ENCODE data around the gene ABL2. TPM values are rescaled to one million over a fixed set of nuclear protein-coding genes. Genes with fewer than 3 reads are reported as not detected.

ABL2 gene
- total and polyA plus RNA-seq, 9 of the 15 experiments (the other 6 are each of a cell fraction or from before 2014, with no cell fraction given) = 1.4 to 15.0 (median 8.6) TPM

DNA sequence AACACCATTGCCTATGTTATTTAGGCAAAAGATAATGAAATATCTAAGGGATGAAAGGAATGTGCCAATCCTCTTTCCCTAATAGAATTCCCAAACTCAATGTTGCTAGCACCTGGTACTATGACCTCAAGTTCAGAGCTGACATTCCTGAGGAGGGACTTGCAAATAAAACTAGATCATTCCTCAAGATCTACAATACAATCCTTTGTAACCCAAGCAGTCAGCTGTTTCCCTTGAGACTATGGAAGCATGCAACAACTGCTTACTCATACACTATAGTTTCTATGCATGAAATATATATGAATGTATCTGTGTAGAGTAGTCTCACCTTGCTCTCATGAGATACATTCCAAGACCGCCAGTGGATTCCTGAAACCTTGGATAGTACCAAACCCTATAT is 65.0 kb downstream of the ABL2 start:
- POLR2A ChIA-PET = interaction anchor here (1.1 kb wide), 1 partner anchor 9 kb away, joined by 3 read pairs; no protein-coding TSS in a partner anchor
- Histone ChIP-seq H3K9ac (ENCODE audit: insufficient read depth in 1 of 2, low read depth in 2 of 2, low read length in 2 of 2) (no peak overlapping the region), H3K27me3 (ENCODE audit: control insufficient read depth in 2 of 2, insufficient read depth in 2 of 2, low read length in 2 of 2) (no peaks in the 10 kb centered on the region), H3K9me3 (replicated peaks; ENCODE audit: control insufficient read depth, insufficient read depth, low read depth, low read length) (no peaks in the 10 kb centered on the region), H3K4me1 (replicated peaks in 1 of 2; ENCODE audit: control insufficient read depth in 2 of 2, insufficient read depth in 2 of 2, low read length in 2 of 2) (no peaks in the 10 kb centered on the region), H2AFZ (ENCODE audit: low read depth, low read length) (no peak overlapping the region), H3K27ac (ENCODE audit: extremely low read depth, low read depth, low read length) (no peak overlapping the region), H3K4me2 (ENCODE audit: insufficient read depth, low read length) (no peak overlapping the region), H3K79me2 (ENCODE audit: control insufficient read depth, insufficient read depth, low read length) (peaks cover 11% of the 10 kb centered on the region), H3K36me3 (ENCODE audit: control insufficient read depth, insufficient read depth, low read length) (no peaks in the 10 kb centered on the region; the same call in 2 of the 3 replicates), H3K4me3 (no peak overlapping the region), H3K9me1 (ENCODE audit: control insufficient read depth, insufficient read depth, low read length) (no peaks in the 10 kb centered on the region), H4K20me1 (replicated peaks; ENCODE audit: control insufficient read depth, insufficient read depth, low read length) (peaks cover 5% of the 10 kb centered on the region; the same call in 1 of the 2 replicates)
- no peak for DNase-seq (ENCODE audit: extremely low read depth in 1 of 4, low spot score in 3 of 4)
- no TSS peak for BruUV-seq (replicated peaks)
- TF ChIP-seq ZNF274 (IDR thresholded peaks at IDR 0.05; ENCODE audit: borderline replicate concordance, low read depth, low read length) (no peak), STAG1 (CRISPR knock-in tag; IDR thresholded peaks at IDR 0.05; ENCODE audit: borderline replicate concordance) (no peak), GTF2A2 (tag; IDR thresholded peaks at IDR 0.05) (no peak), CREB1 (IDR thresholded peaks at IDR 0.05) (no peak), CREB1 (CRISPR knock-in tag; IDR thresholded peaks at IDR 0.05) (no peak), CBX2 (IDR thresholded peaks at IDR 0.05; ENCODE audit: insufficient read depth, low read length, poor library complexity, severe bottlenecking) (no peak), CXXC5 (CRISPR knock-in tag; IDR thresholded peaks at IDR 0.05) (no peak), MCM5 (IDR thresholded peaks at IDR 0.05; ENCODE audit: low read depth) (no peak), MIER1 (IDR thresholded peaks at IDR 0.05; ENCODE audit: low read depth) (no peak), SNRNP70 (optimal IDR thresholded peaks at IDR 0.05; ENCODE audit: low read depth, low read length) (no peak), NUFIP1 (IDR thresholded peaks at IDR 0.05; ENCODE audit: partially characterized antibody) (no peak), ZNF239 (CRISPR knock-in tag; IDR thresholded peaks at IDR 0.05) (no peak)
- TF ChIP-seq, protein P1, sequence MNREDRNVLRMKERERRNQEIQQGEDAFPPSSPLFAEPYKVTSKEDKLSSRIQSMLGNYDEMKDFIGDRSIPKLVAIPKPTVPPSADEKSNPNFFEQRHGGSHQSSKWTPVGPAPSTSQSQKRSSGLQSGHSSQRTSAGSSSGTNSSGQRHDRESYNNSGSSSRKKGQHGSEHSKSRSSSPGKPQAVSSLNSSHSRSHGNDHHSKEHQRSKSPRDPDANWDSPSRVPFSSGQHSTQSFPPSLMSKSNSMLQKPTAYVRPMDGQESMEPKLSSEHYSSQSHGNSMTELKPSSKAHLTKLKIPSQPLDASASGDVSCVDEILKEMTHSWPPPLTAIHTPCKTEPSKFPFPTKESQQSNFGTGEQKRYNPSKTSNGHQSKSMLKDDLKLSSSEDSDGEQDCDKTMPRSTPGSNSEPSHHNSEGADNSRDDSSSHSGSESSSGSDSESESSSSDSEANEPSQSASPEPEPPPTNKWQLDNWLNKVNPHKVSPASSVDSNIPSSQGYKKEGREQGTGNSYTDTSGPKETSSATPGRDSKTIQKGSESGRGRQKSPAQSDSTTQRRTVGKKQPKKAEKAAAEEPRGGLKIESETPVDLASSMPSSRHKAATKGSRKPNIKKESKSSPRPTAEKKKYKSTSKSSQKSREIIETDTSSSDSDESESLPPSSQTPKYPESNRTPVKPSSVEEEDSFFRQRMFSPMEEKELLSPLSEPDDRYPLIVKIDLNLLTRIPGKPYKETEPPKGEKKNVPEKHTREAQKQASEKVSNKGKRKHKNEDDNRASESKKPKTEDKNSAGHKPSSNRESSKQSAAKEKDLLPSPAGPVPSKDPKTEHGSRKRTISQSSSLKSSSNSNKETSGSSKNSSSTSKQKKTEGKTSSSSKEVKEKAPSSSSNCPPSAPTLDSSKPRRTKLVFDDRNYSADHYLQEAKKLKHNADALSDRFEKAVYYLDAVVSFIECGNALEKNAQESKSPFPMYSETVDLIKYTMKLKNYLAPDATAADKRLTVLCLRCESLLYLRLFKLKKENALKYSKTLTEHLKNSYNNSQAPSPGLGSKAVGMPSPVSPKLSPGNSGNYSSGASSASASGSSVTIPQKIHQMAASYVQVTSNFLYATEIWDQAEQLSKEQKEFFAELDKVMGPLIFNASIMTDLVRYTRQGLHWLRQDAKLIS (CRISPR knock-in tag; IDR thresholded peaks at IDR 0.05) = no peak
- TF ChIP-seq, protein P2, sequence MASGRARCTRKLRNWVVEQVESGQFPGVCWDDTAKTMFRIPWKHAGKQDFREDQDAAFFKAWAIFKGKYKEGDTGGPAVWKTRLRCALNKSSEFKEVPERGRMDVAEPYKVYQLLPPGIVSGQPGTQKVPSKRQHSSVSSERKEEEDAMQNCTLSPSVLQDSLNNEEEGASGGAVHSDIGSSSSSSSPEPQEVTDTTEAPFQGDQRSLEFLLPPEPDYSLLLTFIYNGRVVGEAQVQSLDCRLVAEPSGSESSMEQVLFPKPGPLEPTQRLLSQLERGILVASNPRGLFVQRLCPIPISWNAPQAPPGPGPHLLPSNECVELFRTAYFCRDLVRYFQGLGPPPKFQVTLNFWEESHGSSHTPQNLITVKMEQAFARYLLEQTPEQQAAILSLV (tag; IDR thresholded peaks at IDR 0.05) = no peak
- TF ChIP-seq, protein P3, sequence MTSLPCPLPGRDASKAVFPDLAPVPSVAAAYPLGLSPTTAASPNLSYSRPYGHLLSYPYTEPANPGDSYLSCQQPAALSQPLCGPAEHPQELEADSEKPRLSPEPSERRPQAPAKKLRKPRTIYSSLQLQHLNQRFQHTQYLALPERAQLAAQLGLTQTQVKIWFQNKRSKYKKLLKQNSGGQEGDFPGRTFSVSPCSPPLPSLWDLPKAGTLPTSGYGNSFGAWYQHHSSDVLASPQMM (CRISPR knock-in tag; IDR thresholded peaks at IDR 0.05) = no peak
- intact Hi-C loops (cut with micrococcal nuclease) (no loop called here), in situ Hi-C loops (cut with MboI) (no loop called here)
- no peak for ATAC-seq
- WGBS (ENCODE audit: insufficient coverage, low coverage, missing lambda C conversion rate) = 83% methylated on average over 1 of the region's 1 CpG
- CTCF ChIA-PET (ENCODE audit: low intra/inter-chr PET ratio) = no interaction called here
- no peak for FAIRE-seq
